Measurements from ENCODE around the gene CD37.

DNA sequence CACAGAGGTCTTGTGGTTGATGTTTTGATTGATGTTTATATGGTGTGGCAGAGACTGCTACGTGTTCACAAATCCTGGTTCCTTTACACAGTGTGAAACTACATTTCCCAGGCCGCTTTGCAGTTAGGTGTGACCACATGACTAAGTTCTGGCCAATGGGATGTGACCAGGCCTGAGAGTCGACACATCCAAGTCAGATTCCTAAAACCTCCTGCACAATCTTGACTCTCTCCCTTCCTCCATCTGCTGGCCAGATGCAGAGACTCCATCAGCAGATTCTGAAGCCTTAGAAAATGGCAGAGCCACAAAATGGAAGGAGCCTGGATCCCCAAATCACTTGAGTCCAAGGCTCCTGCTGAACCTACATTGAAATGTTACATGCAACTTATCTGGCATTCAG is 12.6 kb downstream of the CD37 start:
- no peak for TF ChIP-seq CTCF (IDR thresholded peaks at IDR 0.05)
- no peak for TF ChIP-seq POLR2A (IDR thresholded peaks at IDR 0.05)
